Central memory CD4-positive, alpha-beta T cell (primary cell): ENCODE results near the gene MSI2.

Source experiments
- DNase-seq: peaks from one replicate; pipeline ENCODE4 v3.0.0; 2022

The MSI2 gene

GRCh38 chr17:57588086-57588485 is 331.8 kb downstream of the MSI2 start:
- DNase-seq = no peak

DNA sequence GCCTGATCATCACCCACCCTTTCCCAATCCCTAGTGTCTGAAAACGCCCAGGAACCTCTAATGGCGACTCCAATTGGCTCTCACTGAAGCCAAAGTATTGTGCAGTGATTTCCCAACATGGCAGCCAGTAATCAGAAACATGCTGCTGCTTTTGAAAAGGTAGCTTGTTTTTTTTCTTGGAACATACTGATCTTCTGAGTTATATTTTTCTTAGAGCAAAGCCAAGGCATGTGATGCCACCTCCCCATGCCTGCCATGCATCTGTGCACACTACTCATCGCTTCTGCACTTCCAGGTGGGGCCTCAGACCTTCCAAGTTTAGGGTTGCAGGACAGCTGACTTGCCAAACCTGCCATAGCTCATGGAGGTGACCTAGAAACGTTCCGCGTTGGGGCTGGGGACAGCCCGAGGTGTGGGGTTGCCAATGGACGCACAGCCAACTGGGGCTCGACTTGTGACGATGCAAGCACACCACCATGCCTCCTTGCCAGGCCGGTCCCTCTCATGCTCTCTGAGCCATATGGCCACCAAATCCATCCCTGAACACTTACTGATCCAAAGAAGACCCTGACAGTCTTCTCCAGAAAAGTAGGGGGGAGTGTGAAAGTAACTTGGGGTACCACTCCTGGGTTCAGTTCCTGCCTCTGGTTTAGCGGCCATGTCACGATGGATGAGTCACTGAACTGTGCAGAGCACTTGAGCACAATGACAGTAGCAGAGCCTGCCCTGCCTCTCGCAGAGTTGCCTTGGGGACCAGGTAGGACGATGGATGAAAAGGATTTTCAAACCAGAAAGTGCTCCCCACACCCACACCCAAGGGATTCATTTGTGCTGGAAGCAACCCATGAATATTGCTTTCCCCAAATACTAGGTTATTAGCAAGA is 333.1 kb downstream of the MSI2 start:
- no peak for DNase-seq

DNA sequence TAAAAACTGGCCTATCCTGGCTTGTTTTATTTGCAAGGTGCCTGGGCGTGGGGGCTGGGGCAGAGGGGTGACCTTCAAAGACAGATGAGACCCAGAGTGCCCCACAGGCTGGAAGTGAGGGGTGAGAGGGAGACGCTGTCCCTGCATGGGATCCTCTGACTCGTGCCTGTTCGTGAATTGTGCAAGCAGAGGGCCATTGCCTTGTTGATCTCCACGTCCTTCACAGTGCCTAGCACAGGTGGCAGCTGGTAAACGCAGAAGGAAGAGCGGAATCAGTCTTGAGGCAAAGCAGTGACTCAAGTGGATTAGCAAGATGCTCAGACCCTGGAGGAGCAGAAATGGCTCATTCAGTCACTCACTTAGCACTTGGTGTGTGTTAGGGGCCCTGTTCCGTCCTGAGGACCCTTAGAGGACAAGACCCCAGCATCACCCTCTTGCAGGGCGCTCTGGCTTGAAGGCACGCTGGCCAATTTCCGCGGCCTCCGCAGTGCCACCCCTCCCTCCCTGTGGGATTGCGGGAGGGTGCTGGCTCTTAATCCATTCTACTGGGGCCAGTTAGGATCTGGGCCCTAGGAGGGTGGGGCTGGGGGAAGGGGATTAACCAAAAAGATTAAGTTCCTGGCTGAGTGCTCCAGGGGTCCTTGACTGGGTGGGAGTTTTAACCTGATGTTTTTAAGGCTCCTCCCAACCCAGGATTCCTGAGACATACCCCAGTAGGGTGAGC is 337.6 kb downstream of the MSI2 start:
- no peak for DNase-seq

DNA sequence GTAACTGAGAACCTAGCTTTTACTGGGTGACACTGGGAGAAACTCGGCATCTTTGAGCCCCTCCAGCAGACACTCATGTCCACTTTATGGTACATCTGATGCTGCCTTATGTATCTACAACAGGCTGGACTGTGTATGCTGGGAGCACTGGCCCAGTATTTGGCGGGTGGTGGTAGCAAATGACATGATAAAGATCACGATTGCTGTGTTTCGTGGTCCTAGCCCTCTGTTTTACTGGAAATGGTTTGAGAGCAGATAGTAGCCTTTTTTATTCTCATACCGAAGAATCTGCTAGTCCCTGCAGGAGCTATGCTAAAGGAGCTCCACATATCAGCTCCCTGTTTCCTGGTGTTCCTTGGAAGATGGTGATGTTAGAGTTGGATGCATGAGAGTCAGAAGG is 338.4 kb downstream of the MSI2 start:
- DNase-seq = no peak

GRCh38 chr17:57595426-57595825 is 339.1 kb downstream of the MSI2 start:
- DNase-seq = no peak

GRCh38 chr17:57595947-57596695 is 339.8 kb downstream of the MSI2 start:
- DNase-seq = no peak

DNA sequence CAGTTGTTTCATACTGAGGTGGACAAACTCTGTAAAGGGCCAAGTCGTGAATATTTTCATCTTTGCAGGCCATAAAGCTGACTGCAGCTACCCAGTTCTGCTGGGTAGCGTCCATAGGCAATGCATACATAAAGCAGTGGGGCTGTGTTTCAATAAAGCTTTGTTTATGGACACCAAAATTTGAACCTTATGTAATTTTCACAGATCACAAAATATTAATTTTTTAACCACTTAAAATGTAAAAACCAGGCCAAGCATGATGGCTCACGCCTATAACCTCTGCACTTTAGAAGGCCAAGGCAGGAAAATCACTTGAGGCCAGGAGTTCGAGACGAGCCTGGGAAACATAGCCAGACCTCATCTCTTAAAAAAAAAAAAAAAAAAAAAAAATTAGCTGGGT is 340.8 kb downstream of the MSI2 start:
- no peak for DNase-seq

DNA sequence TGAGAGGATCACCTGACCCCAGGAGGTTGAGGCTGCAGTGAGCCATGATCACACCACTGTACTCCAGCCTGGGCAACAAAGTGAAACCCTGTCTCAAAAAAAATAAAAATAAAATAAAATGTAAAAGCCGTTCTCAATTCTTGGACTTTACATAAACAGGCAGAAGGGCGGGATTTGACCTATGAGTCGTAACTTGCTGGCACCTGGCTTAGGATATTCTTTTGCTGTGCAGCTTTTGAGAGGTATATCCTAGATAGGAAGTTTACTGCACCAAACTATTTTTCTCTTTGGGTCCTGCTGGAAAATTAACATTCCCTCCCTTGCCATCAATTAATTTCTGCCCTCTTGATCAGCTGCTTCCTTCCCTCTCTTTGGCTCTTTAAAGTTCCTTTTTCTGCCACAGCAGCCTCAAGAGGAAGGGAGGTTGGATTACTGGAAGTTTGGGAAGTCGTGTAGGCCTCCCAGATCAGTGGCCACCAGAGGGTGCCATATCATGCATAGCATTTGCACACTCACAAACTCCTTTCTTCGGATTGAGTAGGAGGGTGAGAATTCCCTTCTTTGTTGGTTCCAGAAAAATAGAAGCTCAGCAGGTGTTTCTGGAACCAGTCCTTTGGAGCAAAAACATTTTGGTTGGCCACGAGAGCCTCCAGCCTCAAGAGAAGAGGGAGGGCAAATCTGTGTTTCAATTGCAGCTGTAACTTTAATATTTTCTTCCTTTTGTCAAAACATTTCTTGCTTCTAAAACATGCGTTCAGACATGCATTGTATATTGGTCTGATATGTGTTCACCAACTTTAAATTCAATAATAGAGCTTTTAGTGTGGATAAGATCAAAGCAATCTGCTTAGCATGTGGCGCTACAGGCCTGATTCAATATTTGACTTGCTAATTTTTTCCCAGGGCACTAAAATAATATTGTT is 341.5 kb downstream of the MSI2 start:
- DNase-seq = no peak

DNA sequence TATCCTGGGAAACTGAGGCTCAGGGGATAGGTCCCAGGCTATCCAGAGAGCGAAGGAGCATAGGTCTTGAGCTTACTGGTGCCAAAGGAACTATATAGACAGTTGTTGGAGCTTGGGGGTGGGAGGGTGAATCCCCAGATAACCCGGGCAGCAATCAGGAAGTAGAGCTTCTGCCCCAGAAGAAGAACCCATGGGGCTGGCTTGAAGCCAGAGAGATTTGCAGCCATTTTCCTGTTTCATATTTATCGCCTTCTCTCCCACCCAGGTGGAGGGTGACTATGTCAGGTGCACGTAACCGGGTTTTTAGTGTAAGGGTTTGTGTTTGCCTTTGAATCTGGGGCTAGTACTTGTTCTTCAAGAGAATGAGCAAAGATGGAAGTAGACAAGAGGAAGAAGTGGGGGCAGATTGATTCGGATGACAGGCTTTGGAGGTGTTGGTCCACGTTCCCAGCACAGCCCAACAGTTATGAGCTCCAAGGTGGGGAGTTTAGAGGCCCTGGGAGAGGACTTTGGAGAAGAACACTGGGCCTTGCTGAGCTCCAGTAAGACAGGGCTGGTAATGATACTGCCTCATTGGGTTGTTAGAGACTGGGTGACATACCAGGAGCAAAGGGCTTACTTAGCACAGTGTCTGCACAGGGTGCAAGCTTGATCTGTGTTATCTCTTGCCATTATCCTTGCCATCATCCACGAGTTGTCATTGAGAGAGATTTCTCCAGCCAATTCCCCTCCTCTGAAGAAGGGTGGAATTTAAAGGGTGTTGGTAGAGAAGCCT is 343.1 kb downstream of the MSI2 start:
- peak; percentile 28 for DNase-seq

GRCh38 chr17:57600074-57600473 is 343.8 kb downstream of the MSI2 start:
- DNase-seq = peak; percentile 38

GRCh38 chr17:57601143-57601735 is 344.9 kb downstream of the MSI2 start:
- no peak for DNase-seq

DNA sequence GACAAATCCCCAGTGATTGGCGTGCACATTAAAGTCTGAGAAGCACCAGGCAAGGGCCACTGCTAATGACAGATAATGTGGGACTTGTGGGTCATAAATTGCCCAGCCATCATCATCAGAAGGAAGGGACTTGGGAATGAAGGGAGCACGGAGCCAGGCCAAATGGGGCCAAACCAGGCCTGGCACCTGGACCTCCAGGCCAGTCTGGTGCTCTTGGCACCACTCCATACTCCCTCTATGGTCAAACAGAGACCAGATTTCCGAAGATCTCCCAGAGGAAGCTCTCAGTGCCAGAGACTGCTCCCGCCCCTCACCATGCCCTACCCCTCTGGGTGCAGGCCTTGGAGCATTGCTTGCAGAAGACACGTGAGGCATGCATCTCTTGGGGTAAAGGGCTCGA is 346.6 kb downstream of the MSI2 start:
- DNase-seq = no peak

DNA sequence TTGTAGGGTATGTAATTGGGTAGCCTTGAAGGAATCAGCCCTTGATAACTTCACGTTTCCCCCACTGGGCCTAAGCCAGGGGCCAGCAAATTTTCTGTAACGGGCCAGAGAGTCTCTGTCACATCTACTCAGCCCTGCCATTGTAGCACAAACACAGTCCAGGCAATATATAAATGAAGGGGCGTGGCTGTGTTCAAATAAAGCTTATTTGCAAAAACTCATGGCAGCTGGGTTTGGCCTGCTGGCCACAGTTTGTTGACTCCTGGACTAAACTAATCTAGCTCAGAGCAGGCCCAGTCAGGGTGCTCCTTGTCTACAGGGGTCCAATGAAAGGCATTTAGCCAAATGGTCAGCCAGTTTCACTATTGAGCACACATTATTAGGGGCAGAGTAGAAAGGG is 347.2 kb downstream of the MSI2 start:
- no peak for DNase-seq

GRCh38 chr17:57603978-57604377 is 347.7 kb downstream of the MSI2 start:
- DNase-seq = peak; percentile 80

DNA sequence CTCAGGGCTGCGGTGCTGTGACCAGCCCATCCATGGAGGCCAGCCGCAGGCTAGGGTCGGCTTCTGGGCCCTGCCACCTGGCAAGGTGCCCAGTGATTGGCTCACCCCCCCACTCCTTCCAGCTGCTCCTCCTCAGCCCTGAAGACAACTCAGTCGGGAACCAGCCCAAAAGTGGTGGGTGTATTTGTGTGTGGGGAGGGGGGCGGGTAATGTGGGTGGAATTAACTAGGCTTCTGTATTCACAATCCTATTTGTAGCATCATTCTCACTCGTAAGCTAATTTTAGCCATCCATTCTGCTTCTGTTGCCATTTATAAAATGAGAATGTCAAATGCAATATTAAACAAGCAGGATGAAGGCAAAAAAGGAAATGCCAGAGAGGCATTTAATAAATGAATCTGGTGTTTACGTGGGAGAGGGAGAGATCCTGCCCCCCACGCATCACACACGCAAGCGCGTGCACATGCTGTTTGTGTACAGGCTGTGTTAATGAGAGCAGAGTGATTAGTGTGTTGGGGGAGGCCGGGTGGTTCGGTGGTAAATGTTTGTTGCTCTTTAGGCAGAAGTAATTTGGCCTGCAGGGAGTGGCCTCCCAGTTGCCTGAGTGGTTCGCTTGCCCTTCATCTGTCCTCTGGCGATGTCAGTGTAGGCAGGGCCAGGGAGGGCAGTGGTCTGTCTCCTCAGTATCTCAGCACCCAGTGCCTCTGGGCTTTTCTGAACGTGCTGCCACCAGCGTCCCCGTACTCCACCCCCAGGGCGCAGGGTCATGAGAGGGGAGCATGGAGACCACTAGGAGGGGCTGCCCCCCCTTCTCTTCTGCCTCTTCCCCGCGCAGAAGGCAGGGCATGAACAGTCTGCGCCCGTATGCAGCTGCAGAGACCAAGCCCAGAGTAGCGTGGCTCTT is 348.7 kb downstream of the MSI2 start:
- DNase-seq = peak; percentile 55

GRCh38 chr17:57605675-57606105 is 349.4 kb downstream of the MSI2 start:
- no peak for DNase-seq

- no peak for DNase-seq
Observed at GRCh38 chr17:57606111-57606875, 350.0 kb downstream of the MSI2 start.

DNA sequence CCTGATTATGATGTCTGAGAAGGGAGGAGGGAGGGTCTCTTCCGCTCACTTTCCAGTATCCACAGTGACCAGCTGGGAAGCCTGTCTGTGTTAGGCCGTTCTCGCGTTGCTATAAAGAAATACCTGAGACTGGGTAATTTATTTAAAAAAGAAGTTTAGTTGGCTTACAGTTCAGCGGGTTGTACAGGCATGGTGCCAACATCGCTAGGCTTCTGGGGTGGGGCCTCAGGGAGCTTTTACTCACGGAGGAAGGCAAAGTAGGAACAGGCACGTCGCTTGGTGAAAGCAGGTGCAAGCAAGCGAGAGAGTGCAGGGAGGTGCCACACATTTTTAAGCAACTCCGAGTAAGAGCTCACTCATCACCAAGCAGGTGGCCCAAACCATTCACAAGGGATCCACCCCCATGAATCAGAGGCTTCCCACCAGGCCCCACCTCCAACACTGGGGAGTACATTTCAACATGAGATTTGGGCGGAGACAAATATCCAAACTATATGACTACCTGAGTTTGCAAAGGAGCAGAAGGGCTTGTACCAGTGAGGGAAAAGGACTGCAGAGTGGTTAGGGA is 351.3 kb downstream of the MSI2 start:
- DNase-seq = no peak
